PC-9 (cell line): ENCODE measurements around the gene GLRA3. TPM values are rescaled to one million over a fixed set of nuclear protein-coding genes. Genes with fewer than 3 reads are reported as not detected.
"Not testable (repeated sequence)": the region's sequence is repeated elsewhere in the genome, so short reads cannot be mapped to it uniquely, and the experiment has no call there.

Source experiments
- BruUV-seq: library from RNA; stranded (reverse); fragments of 400-500 nt; replicated peaks from 2 replicates; lab custom pipeline; 2021; lab: Mats Ljungman, UMichigan
- CTCF ChIA-PET: fragments of 300-600 bp; sonication (Branson Sonifier 250); formaldehyde crosslinking; loops from one replicate; lab custom pipeline; 2022; ENCODE audit warnings: antibody characterized with exemption; lab: Charles Lee
- POLR2A ChIA-PET: fragments of 300-600 bp; sonication (Branson Sonifier 250); formaldehyde crosslinking; loops from one replicate; lab custom pipeline; 2022; ENCODE audit warnings: antibody characterized with exemption; ENCODE audit not compliant: unreplicated experiment; lab: Charles Lee
- DNase-seq, 2 experiments: peaks; one replicate each; pipeline versions ENCODE4 v3.0.0 to v3.0.0-alpha.2; 2015 to 2022; ENCODE audit warnings: mixed read lengths in 1 of 2
- H2AFZ ChIP-seq: fragments of 200-600 bp; sonication (generic); 2 replicates; pipeline ENCODE4 v1.8.1; 2017; ENCODE audit warnings: antibody characterized with exemption
- H3F3A ChIP-seq: fragments of 200-600 bp; sonication (generic); 2 replicates; pipeline ENCODE4 v1.8.1; 2017; ENCODE audit warnings: antibody characterized with exemption, mild to moderate bottlenecking, low read depth; ENCODE audit not compliant: insufficient read depth
- H3K27ac ChIP-seq: fragments of 200-600 bp; sonication (generic); 2 replicates; pipeline ENCODE4 v1.6.1; 2016; ENCODE audit warnings: mixed run types
- H3K27me3 ChIP-seq: fragments of 200-600 bp; sonication (generic); 2 replicates; pipeline ENCODE4 v1.6.1; 2016; ENCODE audit warnings: low read depth, mixed run types; ENCODE audit not compliant: insufficient read depth
- H3K36me3 ChIP-seq: fragments of 200-600 bp; sonication (generic); 2 replicates; pipeline ENCODE4 v1.6.1; 2016; ENCODE audit warnings: low read depth, mixed run types
- H3K4me1 ChIP-seq: fragments of 200-600 bp; sonication (generic); replicated peaks from 2 replicates; pipeline ENCODE4 v1.6.1; 2016; ENCODE audit warnings: mixed run types; ENCODE audit not compliant: insufficient read depth
- H3K4me2 ChIP-seq: fragments of 200-600 bp; sonication (generic); 2 replicates; pipeline ENCODE4 v1.6.1; 2017; ENCODE audit warnings: mixed run types
- H3K4me3 ChIP-seq: fragments of 200-600 bp; sonication (generic); 2 replicates; pipeline ENCODE4 v1.6.1; 2016; ENCODE audit warnings: mixed run types
- H3K79me2 ChIP-seq: fragments of 200-600 bp; sonication (generic); 2 replicates; pipeline ENCODE4 v1.6.1; 2017; ENCODE audit warnings: low read depth, mixed run types
- H3K9me2 ChIP-seq: fragments of 200-600 bp; sonication (generic); 2 replicates; pipeline ENCODE4 v1.8.1; 2017; ENCODE audit warnings: mild to moderate bottlenecking; ENCODE audit not compliant: insufficient read depth
- H3K9me3 ChIP-seq: fragments of 200-600 bp; sonication (generic); 2 replicates; pipeline ENCODE4 v1.8.1; 2016; ENCODE audit warnings: low read depth; ENCODE audit not compliant: insufficient read depth
- H4K20me1 ChIP-seq: fragments of 200-600 bp; sonication (generic); 2 replicates; pipeline ENCODE4 v1.8.1; 2017; ENCODE audit not compliant: insufficient read depth
- CTCF ChIP-seq: fragments of 200-600 bp; sonication (generic); conservative IDR thresholded peaks from 2 replicates; pipeline ENCODE4 v1.6.1; 2017; ENCODE audit warnings: mixed run types, antibody characterized with exemption, mild to moderate bottlenecking, moderate library complexity
- EZH2 ChIP-seq: fragments of 200-600 bp; sonication (generic); IDR thresholded peaks from 2 replicates; pipeline ENCODE4 v1.8.0; 2017; ENCODE audit warnings: antibody characterized with exemption, low read depth
- intact Hi-C: fragments of 100-400 bp; cut with micrococcal nuclease; formaldehyde crosslinking; loops from one replicate; pipeline ENCODE4 v1.10.0; 2022; ENCODE audit not compliant: unreplicated experiment
- total RNA-seq: library from RNA; stranded (reverse); gene quantifications from 2 replicates; pipeline ENCODE4 v1.2.3, GENCODE V29; 2021

The GLRA3 gene
- total RNA-seq, 1 experiment from 2014 or later: 0.39 TPM

GRCh38 chr4:174696657-174697056 is 132.4 kb downstream of the GLRA3 start:
- ChIA-PET CTCF (interaction anchor here (0.7 kb wide), 1 partner anchor 1206 kb away, joined by 3 read pairs; no protein-coding TSS in a partner anchor), POLR2A (no interaction called here)
- no peak for TF ChIP-seq EZH2
- no peak for TF ChIP-seq CTCF

GRCh38 chr4:174691876-174692275 is 137.2 kb downstream of the GLRA3 start:
- H3K4me1 ChIP-seq, H3F3A ChIP-seq, H3K4me3 ChIP-seq, H3K79me2 ChIP-seq, H3K36me3 ChIP-seq, CTCF ChIA-PET, H3K4me2 ChIP-seq, H3K27me3 ChIP-seq, H3K9me2 ChIP-seq, POLR2A ChIA-PET, H3K9me3 ChIP-seq, DNase-seq, intact Hi-C loops, H4K20me1 ChIP-seq, H2AFZ ChIP-seq, BruUV-seq, H3K27ac ChIP-seq: not testable (repeated sequence)

More at GRCh38 chr4:174696657-174697056, 132.4 kb downstream of the GLRA3 start:
- Histone ChIP-seq H3K9me3 (no peaks in the 10 kb centered on the region), H3K4me3 (no peak overlapping the region), H2AFZ (no peak overlapping the region), H3K4me1 (no peaks in the 10 kb centered on the region), H3F3A (no peaks in the 10 kb centered on the region), H3K9me2 (no peaks in the 10 kb centered on the region), H3K27ac (no peak overlapping the region), H3K4me2 (no peak overlapping the region), H3K79me2 (no peaks in the 10 kb centered on the region), H4K20me1 (no peaks in the 10 kb centered on the region), H3K27me3 (no peaks in the 10 kb centered on the region), H3K36me3 (no peaks in the 10 kb centered on the region)
- no TSS peak for BruUV-seq
- intact Hi-C loops: no loop called here
- no peak for DNase-seq

- BruUV-seq: no TSS peak
- Histone ChIP-seq H3K9me3 (no peaks in the 10 kb centered on the region), H3K4me2 (no peak overlapping the region), H3K27me3 (no peaks in the 10 kb centered on the region), H3K79me2 (no peaks in the 10 kb centered on the region), H3K27ac (no peak overlapping the region), H3K4me1 (no peaks in the 10 kb centered on the region), H3F3A (no peaks in the 10 kb centered on the region), H3K4me3 (no peak overlapping the region), H2AFZ (no peak overlapping the region), H4K20me1 (no peaks in the 10 kb centered on the region), H3K36me3 (no peaks in the 10 kb centered on the region), H3K9me2 (no peaks in the 10 kb centered on the region)
- ChIA-PET POLR2A (no interaction called here), CTCF (no interaction called here)
- intact Hi-C loops: no loop called here
- DNase-seq: no peak
- no peak for TF ChIP-seq CTCF
- TF ChIP-seq EZH2: no peak
These were observed 138.4 kb downstream of the GLRA3 start for GRCh38 chr4:174690665-174691064.

GRCh38 chr4:174689618-174690017 is 139.4 kb downstream of the GLRA3 start:
- Histone ChIP-seq H2AFZ (no peak overlapping the region), H3K36me3 (no peaks in the 10 kb centered on the region), H4K20me1 (no peaks in the 10 kb centered on the region), H3K4me2 (no peak overlapping the region), H3K79me2 (no peaks in the 10 kb centered on the region), H3F3A (no peaks in the 10 kb centered on the region), H3K9me2 (no peaks in the 10 kb centered on the region), H3K4me3 (no peak overlapping the region), H3K27ac (no peak overlapping the region), H3K9me3 (no peaks in the 10 kb centered on the region), H3K4me1 (no peaks in the 10 kb centered on the region), H3K27me3 (no peaks in the 10 kb centered on the region)
- no peak for DNase-seq
- ChIA-PET CTCF (no interaction called here), POLR2A (no interaction called here)
- intact Hi-C loops: no loop called here
- BruUV-seq: no TSS peak
- TF ChIP-seq EZH2: no peak
- TF ChIP-seq CTCF: no peak
